Right lobe of liver (tissue), 6 donors: ENCODE results near the gene GPR3. TPM values are rescaled to one million over a fixed set of nuclear protein-coding genes. Genes with fewer than 3 reads are reported as not detected.

ENCODE experiments used
- ATAC-seq, 4 donors: fragments of 200-7000 bp; cut with Tn5 transposase; one replicate each; pipeline ENCODE4 v1.9.1; 2020; ENCODE audit warnings: mild to moderate bottlenecking in 4 of 4, moderate library complexity in 4 of 4
- DNase-seq, 3 donors: peaks; one replicate each; pipeline ENCODE4 v3.0.0-alpha.2; 2020
- H3K27ac ChIP-seq, 3 donors: fragments of 200-600 bp; one replicate each; pipeline ENCODE4 v1.8.0; 2022
- H3K27me3 ChIP-seq, 2 donors: fragments of 200-600 bp; one replicate each; pipeline ENCODE4 v1.8.0; 2022
- H3K36me3 ChIP-seq, 4 donors: fragments of 200-600 bp; sonication (generic) in 1 of 4; one replicate each; pipeline versions ENCODE4 v1.5.1 to v1.8.0; 2017 to 2022; ENCODE audit warnings: control low read depth in 1 of 4
- H3K4me1 ChIP-seq, 4 donors: fragments of 200-600 bp; sonication (generic) in 1 of 4; one replicate each; pipeline versions ENCODE4 v1.5.1 to v1.8.0; 2017 to 2022; ENCODE audit warnings: control low read depth in 1 of 4
- H3K4me3 ChIP-seq, 3 donors: fragments of 200-600 bp; one replicate each; pipeline ENCODE4 v1.8.0; 2022
- H3K9me3 ChIP-seq, 4 donors: fragments of 200-600 bp; sonication (generic) in 1 of 4; one replicate each; pipeline versions ENCODE4 v1.5.1 to v1.8.0; 2017 to 2022; ENCODE audit warnings: control low read depth in 1 of 4
- CTCF ChIP-seq, 4 donors: fragments of 200-600 bp in 3 of 4; fragments of 450-650 bp in 1 of 4; IDR thresholded peaks; one replicate each; pipeline versions ENCODE4 v1.5.1 to v1.8.0; 2016 to 2022; ENCODE audit warnings: antibody characterized with exemption in 4 of 4, mild to moderate bottlenecking in 2 of 4
- POLR2A ChIP-seq: fragments of 450-650 bp; IDR thresholded peaks from one replicate; pipeline ENCODE4 v1.6.1; 2017; ENCODE audit warnings: antibody characterized with exemption, mild to moderate bottlenecking
- WGBS: methylation state at CpG from one replicate; pipeline ENCODE4 v1.1.6; 2018; ENCODE audit warnings: low coverage, low lambda C conversion rate; ENCODE audit not compliant: insufficient coverage; ENCODE audit errors: missing lambda C conversion rate; 5-methylcytosine and 5-hydroxymethylcytosine counted together
- intact Hi-C, 2 donors: fragments of 100-400 bp; cut with DNase I; formaldehyde crosslinking; loops; one replicate each; pipeline versions ENCODE4 v1.11.2 to v1.14.1; 2022
- total RNA-seq, 6 experiments: library from RNA; depleted of rRNA in 2 of 6; stranded (reverse); fragments of >200 nt in 2 of 6; fragmentation: NEBNext Ultra II Directional in 3 of 6; extraction: Animal tissue kit (Norgen Biotek cat#: 25700) in 3 of 6; gene quantifications; one replicate each; pipeline versions ENCODE4 v1.1.0 to v1.2.4, GENCODE V29; 2016 to 2023
- donor health status: DM: no; HTN: yes; CAD: no.
- donor health status: DM: no; HTN: no; CAD: no.
- donor health status: DM: no; HTN: no; CAD: no.
- donor health status: DM: no; HTN: yes; CAD: no.
- donor health status: DM: no; HTN: yes; CAD: no.

The GPR3 gene
- total RNA-seq, 6 experiments from 2014 or later = 0.19 to 0.43 TPM; not detected in 4

DNA sequence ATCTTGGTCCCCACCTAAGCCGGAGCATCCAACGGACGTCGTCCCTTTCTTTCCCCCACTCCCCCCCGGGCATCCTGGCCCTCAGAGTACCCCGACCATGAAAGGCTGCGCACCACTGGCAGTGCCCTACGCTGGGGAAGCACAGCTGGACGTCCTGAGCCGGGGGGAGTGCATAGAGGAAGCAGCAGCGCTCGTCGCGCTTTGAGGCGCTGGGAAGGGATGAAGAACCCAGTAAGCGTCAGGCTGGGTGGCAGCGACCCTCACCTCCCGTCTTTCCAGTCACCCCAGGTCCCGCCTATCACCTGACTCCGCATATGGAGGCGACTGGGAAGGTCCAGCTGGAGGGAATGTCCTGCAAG is 31.4 kb upstream of the GPR3 start:
- 89% methylated on average over 13 of the region's 21 CpGs for WGBS
- no peak for TF ChIP-seq POLR2A
- TF ChIP-seq CTCF (IDR thresholded peaks at IDR 0.05) = no peak
- H3K27ac ChIP-seq = no peak overlapping the region
- ATAC-seq (no peak), DNase-seq (no peak)
- no peak overlapping the region for H3K4me3 ChIP-seq
- H3K27me3 ChIP-seq = no peaks in the 10 kb centered on the region
- no peaks in the 10 kb centered on the region for H3K9me3 ChIP-seq
- peaks cover 0 to 2% (median 0%) of the 10 kb centered on the region in 4 donors for H3K36me3 ChIP-seq
- H3K4me1 ChIP-seq = peaks cover 0 to 18% (median 4%) of the 10 kb centered on the region in 4 donors
- intact Hi-C loops = no loop called here

GRCh38 chr1:27361553-27361952 is 30.9 kb upstream of the GPR3 start:
- DNase-seq = no peak
- intact Hi-C loops = no loop called here
- peaks cover 0 to 2% (median 0%) of the 10 kb centered on the region in 4 donors for H3K36me3 ChIP-seq
- H3K4me3 ChIP-seq = no peak overlapping the region
- peaks cover 0 to 20% (median 4%) of the 10 kb centered on the region in 4 donors for H3K4me1 ChIP-seq
- no peaks in the 10 kb centered on the region for H3K9me3 ChIP-seq
- no peaks in the 10 kb centered on the region for H3K27me3 ChIP-seq
- H3K27ac ChIP-seq = no peak overlapping the region
- TF ChIP-seq POLR2A = no peak
- no CpG with 5 or more reads among the region's 8 CpGs for WGBS
- ATAC-seq = no peak

DNA sequence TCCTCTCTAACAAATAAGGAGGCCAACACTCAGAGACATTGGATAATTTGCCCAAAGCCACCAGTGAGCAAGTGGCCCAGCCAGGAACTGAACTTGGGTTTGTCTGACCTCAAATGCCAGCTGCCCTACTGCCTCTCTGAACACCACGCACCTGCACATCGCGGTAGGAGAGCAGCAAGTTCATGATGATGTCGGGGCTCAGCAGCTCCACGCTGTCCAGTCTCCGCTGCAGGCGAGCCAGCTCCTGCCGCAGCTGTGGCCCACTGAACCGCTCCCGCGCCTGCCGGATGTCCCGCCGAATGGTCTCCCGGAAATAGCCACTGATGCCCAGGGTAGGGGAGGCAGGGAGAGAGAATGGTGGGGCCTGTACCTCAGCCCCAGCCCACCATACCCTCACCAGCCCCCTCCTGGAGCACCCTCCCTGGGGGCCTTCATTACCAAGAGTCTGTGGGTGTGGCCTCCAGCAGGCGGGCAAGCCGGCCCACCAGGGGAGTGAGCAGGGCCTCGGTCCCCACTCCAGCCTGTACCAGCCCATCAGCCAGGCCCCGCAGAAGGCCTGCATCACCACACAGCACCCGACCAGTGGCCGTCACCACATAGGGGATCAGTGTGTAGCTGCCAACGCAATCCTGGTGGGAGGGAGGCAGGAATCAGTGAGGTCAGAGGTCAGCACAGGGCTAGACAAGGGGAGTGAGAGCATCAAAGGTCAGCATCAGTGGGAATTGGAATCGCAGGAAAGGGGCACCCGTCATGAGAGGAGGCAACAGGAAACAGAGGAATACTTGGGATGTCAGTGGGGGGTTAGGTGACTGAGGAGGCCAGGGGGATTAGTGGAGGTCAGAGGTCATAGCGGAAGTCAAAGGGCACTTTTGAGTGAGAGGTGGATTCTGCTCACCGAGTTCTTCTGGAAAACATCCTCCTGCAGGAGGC is 28.4 kb upstream of the GPR3 start:
- no peak for TF ChIP-seq POLR2A
- no peak for TF ChIP-seq CTCF (IDR thresholded peaks at IDR 0.05)
- Histone ChIP-seq H3K36me3 (peaks cover 0 to 2% (median 0%) of the 10 kb centered on the region in 4 donors), H3K27ac (no peak overlapping the region), H3K4me3 (no peak overlapping the region), H3K27me3 (no peaks in the 10 kb centered on the region), H3K4me1 (peaks cover 0 to 22% (median 0%) of the 10 kb centered on the region in 4 donors), H3K9me3 (no peaks in the 10 kb centered on the region)
- intact Hi-C loops = no loop called here
- ATAC-seq (no peak), DNase-seq (no peak)
- WGBS = 86% methylated on average over 6 of the region's 26 CpGs

DNA sequence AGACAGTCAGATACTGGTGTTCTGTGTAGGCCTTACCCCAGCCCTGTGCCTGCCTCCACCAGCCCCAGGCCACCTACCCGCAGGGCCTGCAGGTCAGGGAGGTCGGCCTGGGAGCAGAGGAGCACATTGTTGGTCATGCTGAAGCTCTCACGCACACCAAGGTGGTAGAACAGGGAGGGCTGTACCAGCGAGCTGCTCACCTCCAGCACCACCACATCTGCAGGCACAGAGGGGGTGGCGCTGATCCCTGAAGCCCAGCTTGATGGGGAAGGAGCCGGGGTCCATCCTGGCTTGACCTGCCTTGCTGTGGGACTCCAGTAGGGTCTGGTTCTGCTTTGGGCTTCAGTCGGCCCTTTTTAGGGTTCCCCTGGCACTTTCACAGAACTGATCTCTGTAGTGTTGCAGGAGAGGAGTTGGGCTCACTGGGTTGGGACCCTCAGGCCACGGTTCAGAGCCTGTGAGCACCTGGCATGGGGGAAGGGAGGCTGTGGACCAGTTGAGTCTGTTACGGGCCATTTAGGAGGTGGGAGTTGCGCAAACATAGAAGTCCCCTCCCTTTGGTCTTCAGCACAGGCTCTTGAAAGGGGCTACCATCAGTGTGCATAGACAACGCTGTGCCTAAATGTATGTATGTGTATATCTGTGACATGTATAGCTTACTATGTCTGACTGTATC is 27.6 kb upstream of the GPR3 start:
- no peak for DNase-seq
- peaks cover 0 to 22% (median 0%) of the 10 kb centered on the region in 4 donors for H3K4me1 ChIP-seq
- 0% methylated on average over 1 of the region's 11 CpGs for WGBS

More for the DNA sequence above, 27.6 kb upstream of the GPR3 start:
- H3K27ac ChIP-seq = no peak overlapping the region
- H3K36me3 ChIP-seq = peaks cover 0 to 2% (median 0%) of the 10 kb centered on the region in 4 donors
- H3K9me3 ChIP-seq = no peaks in the 10 kb centered on the region
- ATAC-seq = no peak
- intact Hi-C loops = no loop called here
- TF ChIP-seq POLR2A (no peak), CTCF (IDR thresholded peaks at IDR 0.05) (no peak)
- peak overlapping the region in 2 of 3 donors; percentile 7 to 74 for H3K4me3 ChIP-seq
- H3K27me3 ChIP-seq = no peaks in the 10 kb centered on the region
